CD4-positive, alpha-beta memory T cell (primary cell): ENCODE measurements around the gene NFYA. TPM values are rescaled to one million over a fixed set of nuclear protein-coding genes. Genes with fewer than 3 reads are reported as not detected.

ENCODE experiments used
- CTCF ChIA-PET: fragments of 350-600 bp; sonication (Branson Sonifier 250); formaldehyde crosslinking; loops from one replicate; lab custom pipeline; 2021; ENCODE audit warnings: inconsistent platforms; ENCODE audit not compliant: partially characterized antibody; lab: Charles Lee
- POLR2A ChIA-PET: fragments of 350-600 bp; sonication (Branson Sonifier 250); formaldehyde crosslinking; loops from one replicate; lab custom pipeline; 2021; ENCODE audit not compliant: partially characterized antibody; lab: Charles Lee
- DNase-seq, 5 donors: peaks; one replicate each; pipeline versions ENCODE4 v3.0.0 to v3.0.0-alpha.2; 2020 to 2022; ENCODE audit warnings: mixed read lengths in 1 of 5
- H3K27ac ChIP-seq: one replicate; pipeline ENCODE4 v1.7.0; 2013; ENCODE audit warnings: low read depth, low read length
- H3K27me3 ChIP-seq: 2 replicates; pipeline ENCODE4 v1.7.0; 2013; ENCODE audit warnings: mild to moderate bottlenecking, low read length, moderate library complexity; ENCODE audit not compliant: insufficient read depth
- H3K36me3 ChIP-seq: 2 replicates; pipeline ENCODE4 v1.7.0; 2013; ENCODE audit warnings: mild to moderate bottlenecking, low read length, moderate library complexity; ENCODE audit not compliant: insufficient read depth
- H3K4me1 ChIP-seq: 2 replicates; pipeline ENCODE4 v1.7.0; 2013; ENCODE audit warnings: mild to moderate bottlenecking, low read length, moderate library complexity; ENCODE audit not compliant: insufficient read depth
- H3K4me3 ChIP-seq, 2 donors: one replicate each; pipeline ENCODE4 v1.7.0; 2013; ENCODE audit warnings: low read length in 2 of 2, mild to moderate bottlenecking in 1 of 2
- H3K9me3 ChIP-seq, 2 donors: one replicate each; pipeline ENCODE4 v1.7.0; 2013; ENCODE audit warnings: low read length in 2 of 2, control low read depth in 1 of 2; ENCODE audit not compliant: control insufficient read depth in 1 of 2
- H3K27ac Mint-ChIP-seq, 7 donors: one replicate each; pipeline ENCODE4 v1.8.0; 2020 to 2021; ENCODE audit warnings: mixed read lengths in 7 of 7, mild to moderate bottlenecking in 6 of 7, inconsistent platforms in 3 of 7, moderate library complexity in 3 of 7
- H3K27me3 Mint-ChIP-seq, 2 donors: one replicate each; pipeline ENCODE4 v1.8.0; 2020 to 2021; ENCODE audit warnings: mixed read lengths in 2 of 2
- H3K36me3 Mint-ChIP-seq, 2 donors: one replicate each; pipeline ENCODE4 v1.8.0; 2020 to 2021; ENCODE audit warnings: mixed read lengths in 2 of 2, inconsistent platforms in 1 of 2, mild to moderate bottlenecking in 1 of 2
- H3K4me1 Mint-ChIP-seq, 4 donors: one replicate each; pipeline ENCODE4 v1.8.0; 2020 to 2021; ENCODE audit warnings: mixed read lengths in 4 of 4, mild to moderate bottlenecking in 1 of 4
- H3K4me3 Mint-ChIP-seq, 8 donors: one replicate each; pipeline ENCODE4 v1.8.0; 2020 to 2021; ENCODE audit warnings: mixed read lengths in 8 of 8, mild to moderate bottlenecking in 7 of 8, moderate library complexity in 6 of 8, inconsistent platforms in 3 of 8
- H3K9me3 Mint-ChIP-seq, 8 donors: one replicate each; pipeline ENCODE4 v1.8.0; 2020 to 2021; ENCODE audit warnings: mixed read lengths in 8 of 8, mild to moderate bottlenecking in 5 of 8, inconsistent platforms in 3 of 8, moderate library complexity in 1 of 8
- intact Hi-C: fragments of 100-400 bp; cut with micrococcal nuclease; formaldehyde crosslinking; loops from one replicate; pipeline ENCODE4 v1.15.1; 2023
- polyA plus RNA-seq, 2 donors: library from polyadenylated mRNA; unstranded; fragments of 300-500 nt; fragmentation: Illumina TruSeq; gene quantifications; one replicate each; pipeline ENCODE4 v1.2.3, GENCODE V29; 2021
- total RNA-seq, 2 experiments: library from RNA; stranded (reverse); gene quantifications; one replicate each; pipeline ENCODE4 v1.2.3, GENCODE V29; 2021

Gene NFYA
- total and polyA plus RNA-seq, 4 experiments from 2014 or later = 10.7 to 56.9 (median 42.2) TPM

GRCh38 chr6:41074692-41075436 is 2.1 kb downstream of the NFYA start:
- H3K27ac Mint-ChIP-seq = peak overlapping the region; percentile 90 to 99 (median 98)
- H3K27ac ChIP-seq = peak overlapping the region; percentile 97
- no peaks in the 10 kb centered on the region for H3K9me3 ChIP-seq
- peaks cover 55% of the 10 kb centered on the region for H3K4me1 ChIP-seq
- no peak for DNase-seq
- H3K9me3 Mint-ChIP-seq = peaks cover 0 to 5% (median 0%) of the 10 kb centered on the region in 8 donors
- H3K27me3 ChIP-seq = no peaks in the 10 kb centered on the region
- ChIA-PET CTCF (interaction anchor here (1.2 to 2.6 kb wide), 4 partner anchors 13 to 245 kb away, joined by 3 to 8 read pairs (median 4); no protein-coding TSS in a partner anchor), POLR2A (interaction anchor here (2.4 kb wide), 1 partner anchor 126 kb away, joined by 7 read pairs; the partner anchor contains the start of gene TREML2)
- H3K36me3 Mint-ChIP-seq = peaks cover 10 to 37% of the 10 kb centered on the region in 2 donors
- intact Hi-C loops = loop anchor here (5.0 kb wide), 1 partner anchor 487 kb away; no protein-coding TSS in a partner anchor
- H3K4me1 Mint-ChIP-seq = peaks cover 42 to 81% (median 57%) of the 10 kb centered on the region in 4 donors
- peak overlapping the region in 1 of 2 donors; percentile 94 for H3K4me3 ChIP-seq
- peak overlapping the region; percentile 92 to 98 (median 96) for H3K4me3 Mint-ChIP-seq
- H3K27me3 Mint-ChIP-seq = no peaks in the 10 kb centered on the region
- peaks cover 8% of the 10 kb centered on the region for H3K36me3 ChIP-seq

GRCh38 chr6:41075651-41076626 is 3.2 kb downstream of the NFYA start:
- Mint-ChIP-seq H3K4me1 (peaks cover 46 to 85% (median 61%) of the 10 kb centered on the region in 4 donors), H3K36me3 (peaks cover 18 to 44% of the 10 kb centered on the region in 2 donors), H3K27me3 (no peaks in the 10 kb centered on the region), H3K4me3 (peak overlapping the region; percentile 21 to 98 (median 95)), H3K27ac (peak overlapping the region; percentile 62 to 99 (median 97)), H3K9me3 (peaks cover 0 to 5% (median 0%) of the 10 kb centered on the region in 8 donors)
- intact Hi-C loops = no loop called here
- Histone ChIP-seq H3K4me1 (peaks cover 58% of the 10 kb centered on the region), H3K4me3 (no peak overlapping the region), H3K27me3 (no peaks in the 10 kb centered on the region), H3K36me3 (peaks cover 8% of the 10 kb centered on the region), H3K27ac (no peak overlapping the region), H3K9me3 (no peaks in the 10 kb centered on the region)
- ChIA-PET POLR2A (interaction anchor here (2.4 kb wide), 1 partner anchor 125 kb away, joined by 7 read pairs; the partner anchor contains the start of gene TREML2), CTCF (interaction anchor here (1.2 to 2.6 kb wide), 3 partner anchors 12 to 106 kb away, joined by 3 to 8 read pairs (median 3); no protein-coding TSS in a partner anchor)
- no peak for DNase-seq

GRCh38 chr6:41077536-41077935 is 4.8 kb downstream of the NFYA start:
- peaks cover 0 to 2% (median 0%) of the 10 kb centered on the region in 8 donors for H3K9me3 Mint-ChIP-seq
- DNase-seq = no peak
- ChIA-PET POLR2A (no interaction called here), CTCF (no interaction called here)
- Histone ChIP-seq H3K36me3 (peaks cover 8% of the 10 kb centered on the region), H3K9me3 (no peaks in the 10 kb centered on the region), H3K4me1 (peaks cover 66% of the 10 kb centered on the region), H3K4me3 (no peak overlapping the region), H3K27ac (no peak overlapping the region), H3K27me3 (no peaks in the 10 kb centered on the region)
- peaks cover 22 to 48% of the 10 kb centered on the region in 2 donors for H3K36me3 Mint-ChIP-seq
- intact Hi-C loops = no loop called here
- H3K27me3 Mint-ChIP-seq = no peaks in the 10 kb centered on the region
- H3K27ac Mint-ChIP-seq = peak overlapping the region in 2 of 7 donors; percentile 75 to 88
- peak overlapping the region in 1 of 8 donors; percentile 18 for H3K4me3 Mint-ChIP-seq
- peaks cover 49 to 85% (median 65%) of the 10 kb centered on the region in 4 donors for H3K4me1 Mint-ChIP-seq

DNA sequence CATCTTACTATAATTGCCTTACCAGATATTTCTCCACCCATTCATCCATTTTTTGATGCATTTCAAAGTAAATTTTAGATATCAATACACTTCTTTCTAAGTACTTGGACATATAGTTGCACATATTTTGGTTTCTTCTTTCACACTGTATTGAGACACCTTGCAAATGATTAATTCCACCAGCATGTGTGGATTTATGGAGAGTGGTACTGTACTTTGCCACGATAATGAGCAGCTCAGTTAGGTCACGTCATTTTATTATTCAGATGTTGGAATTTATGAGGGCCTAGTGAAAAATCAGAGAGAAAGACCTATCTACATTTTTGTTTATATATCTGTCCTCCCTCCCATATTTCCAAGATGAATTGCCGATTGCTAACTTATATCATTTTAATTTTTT is 5.3 kb downstream of the NFYA start:
- no peaks in the 10 kb centered on the region for H3K27me3 Mint-ChIP-seq
- H3K36me3 Mint-ChIP-seq = peaks cover 24 to 50% of the 10 kb centered on the region in 2 donors
- H3K36me3 ChIP-seq = peaks cover 10% of the 10 kb centered on the region
- no peak overlapping the region for H3K4me3 ChIP-seq
- DNase-seq = no peak
- H3K27ac ChIP-seq = no peak overlapping the region
- ChIA-PET POLR2A (no interaction called here), CTCF (interaction anchor here (1.8 kb wide), 1 partner anchor 104 kb away, joined by 5 read pairs; no protein-coding TSS in a partner anchor)
- peak overlapping the region in 5 of 7 donors; percentile 45 to 80 (median 75) for H3K27ac Mint-ChIP-seq
- no peaks in the 10 kb centered on the region for H3K9me3 Mint-ChIP-seq
- peaks cover 72% of the 10 kb centered on the region for H3K4me1 ChIP-seq
- no peaks in the 10 kb centered on the region for H3K27me3 ChIP-seq
- H3K4me1 Mint-ChIP-seq = peaks cover 53 to 87% (median 70%) of the 10 kb centered on the region in 4 donors
- no peaks in the 10 kb centered on the region for H3K9me3 ChIP-seq
- intact Hi-C loops = no loop called here
- H3K4me3 Mint-ChIP-seq = no peak overlapping the region

GRCh38 chr6:41079080-41079479 is 6.3 kb downstream of the NFYA start:
- intact Hi-C loops = no loop called here
- H3K4me1 ChIP-seq = peaks cover 75% of the 10 kb centered on the region
- Mint-ChIP-seq H3K27ac (peak overlapping the region; percentile 43 to 91 (median 78)), H3K36me3 (peaks cover 31 to 56% of the 10 kb centered on the region in 2 donors), H3K4me3 (peak overlapping the region in 2 of 8 donors; percentile 29 to 53), H3K4me1 (peaks cover 54 to 92% (median 75%) of the 10 kb centered on the region in 4 donors), H3K27me3 (no peaks in the 10 kb centered on the region), H3K9me3 (no peaks in the 10 kb centered on the region)
- CTCF ChIA-PET = interaction anchor here (1.1 to 1.8 kb wide), 2 partner anchors 51 to 103 kb away, joined by 3 to 5 read pairs; no protein-coding TSS in a partner anchor
- H3K27me3 ChIP-seq = no peaks in the 10 kb centered on the region
- peaks cover 14% of the 10 kb centered on the region for H3K36me3 ChIP-seq
- POLR2A ChIA-PET = no interaction called here
- peak overlapping the region; percentile 17 for H3K27ac ChIP-seq
- no peak overlapping the region for H3K4me3 ChIP-seq
- no peaks in the 10 kb centered on the region for H3K9me3 ChIP-seq
- no peak for DNase-seq

DNA sequence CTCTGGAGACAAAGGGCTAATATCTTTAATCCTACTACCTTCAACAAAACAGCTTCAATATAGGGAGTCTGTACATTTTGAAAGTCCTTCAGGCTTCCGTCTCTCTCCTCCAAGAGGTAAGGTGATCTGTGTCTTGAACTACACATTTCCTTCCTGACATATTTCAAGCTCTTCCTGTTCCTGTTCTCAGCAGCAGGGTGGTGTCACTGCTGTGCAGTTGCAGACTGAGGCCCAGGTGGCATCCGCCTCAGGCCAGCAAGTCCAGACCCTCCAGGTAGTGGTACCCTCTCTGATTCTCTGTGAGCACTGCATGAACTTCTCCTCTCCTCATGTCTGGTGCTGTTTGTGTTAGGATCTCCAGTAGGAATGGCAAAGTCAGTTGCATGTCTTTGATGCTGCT is 7.8 kb downstream of the NFYA start:
- Mint-ChIP-seq H3K36me3 (peaks cover 39 to 63% of the 10 kb centered on the region in 2 donors), H3K27me3 (no peaks in the 10 kb centered on the region), H3K9me3 (no peaks in the 10 kb centered on the region), H3K4me1 (peaks cover 43 to 82% (median 61%) of the 10 kb centered on the region in 4 donors), H3K27ac (peak overlapping the region; percentile 75 to 95 (median 91)), H3K4me3 (peak overlapping the region; percentile 28 to 90 (median 86))
- ChIA-PET POLR2A (interaction anchor here (0.7 to 1.1 kb wide), 2 partner anchors 8 to 11 kb away, joined by 3 to 5 read pairs; partner anchors contain the start of genes NFYA and OARD1), CTCF (interaction anchor here (1.1 kb wide), 1 partner anchor 102 kb away, joined by 4 read pairs; no protein-coding TSS in a partner anchor)
- Histone ChIP-seq H3K27me3 (no peaks in the 10 kb centered on the region), H3K27ac (peak overlapping the region; percentile 49), H3K4me1 (peaks cover 66% of the 10 kb centered on the region), H3K36me3 (peaks cover 25% of the 10 kb centered on the region), H3K9me3 (no peaks in the 10 kb centered on the region), H3K4me3 (peak overlapping the region in 1 of 2 donors; percentile 17)
- DNase-seq = peak in 4 of 5 donors; percentile 18 to 37 (median 28)
- intact Hi-C loops = no loop called here
